ENCODE measurements around the gene SCRG1.

- no peak for TF ChIP-seq PKNOX1 (IDR thresholded peaks at IDR 0.05)
- TF ChIP-seq SP1 (IDR thresholded peaks at IDR 0.05) = no peak
- no peak for TF ChIP-seq HDGF (IDR thresholded peaks at IDR 0.05; ENCODE audit: borderline replicate concordance)
- TF ChIP-seq FOXA1 (IDR thresholded peaks at IDR 0.05) = no peak
- TF ChIP-seq FOXM1 (IDR thresholded peaks at IDR 0.05; ENCODE audit: borderline replicate concordance) = no peak
Measured at GRCh38 chr4:173418639-173419038, 19.7 kb upstream of the SCRG1 start.

All from HEK293T (cell line).